ENCODE results near the gene TMOD3.
A peak's percentile ranks its signal among the peaks of the same experiment; 100 is the strongest.

TMOD3 gene

DNA sequence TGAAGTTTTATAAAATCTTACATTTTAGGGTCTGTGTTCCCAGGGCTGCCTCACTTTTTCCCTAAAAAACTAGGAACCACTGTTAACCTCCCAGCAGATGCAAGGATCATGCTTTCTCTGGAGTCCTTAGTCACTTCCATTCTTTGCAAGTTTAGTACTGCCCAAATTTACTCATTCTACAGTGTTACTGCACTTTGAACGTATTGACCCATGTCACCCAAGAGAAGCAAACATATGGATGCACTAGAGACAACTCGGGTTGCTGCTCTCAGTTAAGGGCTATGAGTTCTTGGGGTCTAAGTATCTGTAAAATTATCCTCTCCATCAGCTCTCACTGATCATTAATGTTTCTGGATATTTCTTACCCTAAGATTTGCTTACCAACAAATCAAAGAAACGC, 83.1 kb downstream of the TMOD3 start:
- DNase-seq = no peak

- peak; percentile 33 for DNase-seq
These were observed 88.0 kb downstream of the TMOD3 start for GRCh38 chr15:51917493-51917892.

DNA sequence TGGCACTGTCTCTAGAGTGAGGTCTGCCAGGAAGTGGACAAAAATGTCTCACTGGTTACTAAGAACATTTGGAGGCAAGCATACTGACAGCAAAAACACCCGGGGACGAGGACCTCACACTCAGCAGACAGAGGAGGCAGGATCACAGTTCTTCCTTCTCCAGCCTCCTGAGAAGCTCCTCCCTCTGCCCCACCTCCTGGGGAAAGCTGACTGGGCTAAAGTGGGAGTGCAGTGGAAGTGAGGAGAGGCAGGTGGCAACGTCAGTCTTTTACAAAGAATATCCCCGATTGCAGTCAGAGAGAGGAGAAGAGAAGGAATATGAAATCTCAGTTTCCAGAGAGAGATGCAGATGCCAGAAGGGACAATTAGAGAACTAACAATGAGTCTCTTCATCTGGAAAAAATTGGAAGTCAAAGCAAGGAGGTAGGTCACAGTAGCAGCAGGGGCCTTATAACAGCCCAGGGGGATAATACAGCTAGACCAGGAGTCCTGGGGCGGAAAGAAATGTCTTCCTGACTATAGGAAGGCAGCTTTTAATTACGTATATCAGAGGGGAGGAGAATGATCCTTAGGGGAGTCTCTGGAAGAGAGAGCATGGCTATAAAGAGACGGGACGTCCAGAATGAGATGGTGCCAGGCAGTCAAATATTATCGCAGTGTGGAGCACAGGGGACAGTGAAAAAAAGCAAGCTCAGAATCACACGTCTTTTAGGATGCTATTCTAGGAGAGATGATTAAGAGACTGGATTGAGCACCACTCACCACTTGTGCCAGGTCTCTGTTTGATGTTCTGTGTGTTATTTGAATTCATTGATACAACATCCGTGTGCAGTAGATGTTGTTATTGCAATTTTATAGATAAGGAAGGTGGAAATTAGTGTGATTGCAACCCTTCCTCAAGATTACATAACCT, 95.0 kb downstream of the TMOD3 start:
- no peak for DNase-seq

DNA sequence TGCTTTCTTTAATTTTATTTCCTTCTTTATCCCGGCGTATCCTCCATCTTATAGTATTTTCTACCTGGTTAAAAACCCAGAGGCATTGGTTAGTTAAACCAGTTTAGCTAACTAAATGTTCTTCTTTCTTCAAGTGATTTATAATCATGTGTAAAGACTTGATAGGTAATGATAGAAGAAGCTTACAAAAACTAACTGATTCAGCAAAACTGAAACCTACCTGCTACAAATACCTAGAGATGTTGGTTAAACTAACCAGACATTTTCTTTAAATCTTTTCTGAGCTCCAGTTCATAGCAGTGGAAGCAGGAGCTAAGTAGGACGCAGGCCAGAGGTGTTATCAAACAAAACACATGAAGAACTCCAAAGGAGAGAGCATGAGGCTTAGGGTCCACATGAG, 97.4 kb downstream of the TMOD3 start:
- DNase-seq = no peak

- no peak for DNase-seq
These were observed 101.6 kb downstream of the TMOD3 start for GRCh38 chr15:51931016-51931415.

GRCh38 chr15:51931638-51932037, 102.2 kb downstream of the TMOD3 start:
- no peak for DNase-seq

DNA sequence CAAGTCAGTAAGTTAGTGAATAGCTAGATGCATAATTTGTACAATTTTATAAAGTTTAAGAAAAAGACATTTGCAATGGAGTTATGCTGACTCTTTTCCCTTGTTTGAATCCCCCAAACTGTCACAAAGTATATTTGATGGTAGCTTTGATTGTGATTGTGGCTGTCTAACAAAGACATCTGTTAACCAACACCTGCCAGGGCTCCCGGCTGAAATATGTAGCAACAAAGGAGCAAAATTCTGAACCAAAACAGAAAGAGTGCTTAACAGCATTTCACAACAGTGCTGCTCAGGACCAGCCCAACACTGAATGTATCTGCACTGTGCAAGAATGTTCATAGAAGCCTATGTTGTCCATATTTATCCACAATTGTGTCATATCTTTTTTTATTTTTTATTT, 102.7 kb downstream of the TMOD3 start:
- DNase-seq = no peak

GRCh38 chr15:51935466-51936104, 106.1 kb downstream of the TMOD3 start:
- DNase-seq = no peak

GRCh38 chr15:51936105-51936478, 106.6 kb downstream of the TMOD3 start:
- DNase-seq = no peak

GRCh38 chr15:51938286-51938685, 108.8 kb downstream of the TMOD3 start:
- no peak for DNase-seq

GRCh38 chr15:51939216-51939615, 109.8 kb downstream of the TMOD3 start:
- no peak for DNase-seq

DNA sequence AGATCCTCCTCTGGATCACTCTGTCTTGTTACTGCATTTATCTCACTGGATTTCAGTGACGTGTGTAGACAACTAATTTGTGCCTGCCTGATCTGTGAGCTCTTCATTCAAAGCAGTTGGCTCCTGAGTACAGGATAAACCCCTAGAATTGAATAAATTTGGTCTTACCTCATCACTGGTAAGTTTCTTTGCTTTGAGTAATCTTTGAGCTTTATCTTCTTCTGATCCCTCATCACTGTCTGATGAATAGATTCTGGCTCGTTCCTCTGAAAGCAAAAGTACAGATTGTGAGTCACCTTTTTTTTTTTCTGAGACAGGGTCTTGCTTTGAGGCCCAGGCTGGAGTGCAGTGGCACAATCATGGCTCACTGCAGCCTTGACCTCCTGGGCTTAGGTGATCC, 117.7 kb downstream of the TMOD3 start:
- no peak for DNase-seq

DNA sequence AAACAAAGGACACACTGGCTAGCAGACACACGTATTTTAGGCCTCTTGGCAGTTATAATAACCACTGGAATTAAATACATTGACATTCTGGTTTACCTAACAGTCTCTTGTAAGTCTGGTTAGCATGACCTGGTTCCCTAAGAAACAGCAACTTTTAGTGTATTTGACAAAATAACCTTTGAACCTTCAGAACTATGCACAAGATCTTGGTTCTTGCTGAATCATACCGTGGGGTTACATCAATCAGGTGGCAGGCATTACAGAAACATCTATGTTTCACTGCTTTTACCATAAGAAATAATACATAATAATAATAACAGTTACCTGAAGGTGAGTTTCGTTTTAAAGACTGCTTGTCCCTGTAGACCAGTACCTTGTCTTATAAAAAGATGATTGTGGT, 123.4 kb downstream of the TMOD3 start:
- no peak for DNase-seq

DNA sequence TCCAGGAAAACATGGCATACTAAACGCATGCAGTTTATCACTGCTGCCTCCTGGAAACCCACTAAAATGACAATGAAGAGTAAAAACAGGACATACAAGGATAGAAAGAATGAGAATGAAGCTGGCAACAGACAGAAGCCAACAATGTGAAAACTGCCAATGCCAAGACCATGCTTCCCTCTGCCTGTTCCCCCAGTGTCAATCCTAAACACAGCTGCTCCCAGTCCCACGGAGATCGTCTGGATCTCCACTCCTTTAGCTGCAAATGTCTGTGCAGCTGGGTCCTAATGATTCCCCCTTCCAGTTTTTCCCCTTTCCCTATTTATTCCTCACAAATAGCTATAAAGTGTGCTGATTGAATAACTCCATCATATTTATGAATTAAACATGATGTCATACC, 126.1 kb downstream of the TMOD3 start:
- no peak for DNase-seq
